Activated CD8-positive, alpha-beta T cell treated with anti-CD3 and anti-CD28 coated beads for 36 hours (primary cell): ENCODE results near the gene SLC45A3. TPM values are rescaled to one million over a fixed set of nuclear protein-coding genes. Genes with fewer than 3 reads are reported as not detected.

Source experiments
- ATAC-seq: fragments of 200-7000 bp; cut with Tn5 transposase; one replicate; pipeline ENCODE4 v1.10.0; 2021; ENCODE audit warnings: mild to moderate bottlenecking, moderate library complexity
- CTCF ChIA-PET: fragments of 350-600 bp; sonication (Branson Sonifier 250); formaldehyde crosslinking; loops from one replicate; lab custom pipeline; 2021; ENCODE audit warnings: antibody characterized with exemption; lab: Charles Lee
- POLR2A ChIA-PET: fragments of 350-600 bp; sonication (Branson Sonifier 250); formaldehyde crosslinking; loops from one replicate; lab custom pipeline; 2021; ENCODE audit warnings: antibody characterized with exemption; lab: Charles Lee
- DNase-seq: peaks from one replicate; pipeline ENCODE4 v3.0.0-alpha.2; 2020
- H3K27ac Mint-ChIP-seq: one replicate; pipeline ENCODE4 v1.8.0; 2021; ENCODE audit warnings: mild to moderate bottlenecking, mixed read lengths
- H3K27me3 Mint-ChIP-seq: one replicate; pipeline ENCODE4 v1.8.0; 2021; ENCODE audit warnings: mixed read lengths
- H3K36me3 Mint-ChIP-seq: one replicate; pipeline ENCODE4 v1.8.0; 2021; ENCODE audit warnings: low read depth, mixed read lengths
- H3K4me1 Mint-ChIP-seq: one replicate; pipeline ENCODE4 v1.8.0; 2021; ENCODE audit warnings: low read depth, mixed read lengths
- H3K4me3 Mint-ChIP-seq: one replicate; pipeline ENCODE4 v1.8.0; 2021; ENCODE audit warnings: mild to moderate bottlenecking, moderate library complexity, mixed read lengths
- H3K9me3 Mint-ChIP-seq: one replicate; pipeline ENCODE4 v1.8.0; 2021; ENCODE audit warnings: mixed read lengths
- CTCF ChIP-seq: fragments of 200-600 bp; IDR thresholded peaks from one replicate; pipeline ENCODE4 v1.8.0; 2022; ENCODE audit warnings: antibody characterized with exemption, mild to moderate bottlenecking
- intact Hi-C: fragments of 100-400 bp; cut with micrococcal nuclease; formaldehyde crosslinking; loops from one replicate; pipeline ENCODE4 v1.10.0; 2022
- total RNA-seq, 2 experiments: library from RNA; stranded (reverse); gene quantifications; one replicate each; pipeline ENCODE4 v1.2.3, GENCODE V29; 2021

The SLC45A3 gene
- total RNA-seq, 2 experiments from 2014 or later: 0.38 to 0.65 TPM

- intact Hi-C loops: no loop called here
- DNase-seq (no peak), ATAC-seq (no peak)
- ChIA-PET POLR2A (interaction anchor here (0.5 kb wide), 1 partner anchor 1197 kb away, joined by 3 read pairs; no protein-coding TSS in a partner anchor), CTCF (interaction anchor here (1.6 kb wide), 1 partner anchor 285 kb away, joined by 5 read pairs; no protein-coding TSS in a partner anchor)
- TF ChIP-seq CTCF: no peak
- H3K27me3 Mint-ChIP-seq: peaks cover 13% of the 10 kb centered on the region
- H3K27ac Mint-ChIP-seq: no peak overlapping the region
- no peak overlapping the region for H3K4me3 Mint-ChIP-seq
- H3K36me3 Mint-ChIP-seq: no peaks in the 10 kb centered on the region
- no peaks in the 10 kb centered on the region for H3K4me1 Mint-ChIP-seq
- H3K9me3 Mint-ChIP-seq: no peaks in the 10 kb centered on the region
Observed at GRCh38 chr1:205692423-205692822, 12.1 kb upstream of the SLC45A3 start.

DNA sequence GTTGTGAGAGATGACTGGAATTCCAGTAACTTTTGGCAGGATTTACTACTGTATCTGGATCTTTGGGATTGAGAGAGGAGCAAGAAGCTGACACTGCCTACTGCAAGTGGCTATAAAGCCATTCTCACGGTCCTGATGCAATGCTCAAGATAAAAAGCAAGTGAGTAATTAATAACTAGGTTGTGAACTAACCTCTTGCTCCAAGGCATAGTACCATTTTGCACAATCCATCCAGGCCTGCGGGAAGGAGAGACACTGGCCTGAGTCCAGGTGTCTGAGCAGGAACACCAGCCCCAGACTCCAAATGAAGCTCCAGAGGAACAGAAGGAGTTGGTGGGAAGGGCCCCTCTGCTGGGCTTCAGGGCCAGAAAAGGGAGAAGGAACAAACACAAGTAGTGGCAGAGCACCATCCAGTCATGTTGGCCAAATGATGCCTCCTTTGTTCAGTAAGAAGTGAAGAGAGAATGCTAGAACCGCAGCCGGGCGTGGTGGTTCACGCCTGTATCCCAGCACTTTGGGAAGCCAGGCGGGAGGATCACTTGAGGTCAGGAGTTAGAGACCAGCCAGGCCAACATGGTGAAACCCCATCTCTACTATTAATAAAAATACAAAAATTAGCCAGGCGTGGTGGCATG is 9.9 kb upstream of the SLC45A3 start:
- H3K36me3 Mint-ChIP-seq: no peaks in the 10 kb centered on the region
- no peak for TF ChIP-seq CTCF
- H3K27ac Mint-ChIP-seq: no peak overlapping the region
- no peak overlapping the region for H3K4me3 Mint-ChIP-seq
- ChIA-PET CTCF (interaction anchor here (0.7 to 4.2 kb wide), 3 partner anchors 17 to 166 kb away, joined by 3 to 22 read pairs (median 7); no protein-coding TSS in a partner anchor), POLR2A (interaction anchor here (1.3 kb wide), 1 partner anchor 84 kb away, joined by 3 read pairs; no protein-coding TSS in a partner anchor)
- H3K27me3 Mint-ChIP-seq: peaks cover 11% of the 10 kb centered on the region
- DNase-seq (no peak), ATAC-seq (no peak)
- H3K9me3 Mint-ChIP-seq: no peaks in the 10 kb centered on the region
- H3K4me1 Mint-ChIP-seq: no peaks in the 10 kb centered on the region
- intact Hi-C loops: no loop called here

DNA sequence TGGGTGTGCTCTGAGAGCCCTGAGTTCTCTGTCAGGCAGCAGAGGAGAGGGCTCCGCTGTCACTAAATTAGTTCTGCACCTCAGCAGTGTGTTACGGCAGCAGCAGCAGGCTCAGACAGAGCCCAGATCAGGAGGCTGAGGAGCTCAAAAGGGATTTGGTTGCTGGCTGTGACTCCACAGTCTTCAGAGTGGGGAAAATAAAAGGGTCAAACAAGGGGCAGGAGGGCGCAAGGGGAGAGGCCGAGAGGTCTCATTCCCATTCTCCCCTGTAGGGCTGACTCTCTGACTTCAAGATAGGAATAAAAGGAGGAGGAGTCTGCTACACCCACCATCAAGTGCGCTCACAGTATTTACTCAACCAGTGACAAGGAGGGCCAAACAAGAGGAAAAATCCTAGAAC is 9.2 kb upstream of the SLC45A3 start:
- DNase-seq: no peak
- ATAC-seq: no peak
- H3K4me1 Mint-ChIP-seq: no peaks in the 10 kb centered on the region
- intact Hi-C loops: no loop called here
- ChIA-PET POLR2A (no interaction called here), CTCF (interaction anchor here (2.2 to 4.2 kb wide), 3 partner anchors 31 to 166 kb away, joined by 7 to 22 read pairs (median 8); no protein-coding TSS in a partner anchor)
- peaks cover 11% of the 10 kb centered on the region for H3K27me3 Mint-ChIP-seq
- H3K27ac Mint-ChIP-seq: no peak overlapping the region
- H3K36me3 Mint-ChIP-seq: no peaks in the 10 kb centered on the region
- H3K4me3 Mint-ChIP-seq: no peak overlapping the region
- TF ChIP-seq CTCF: no peak
- no peaks in the 10 kb centered on the region for H3K9me3 Mint-ChIP-seq

DNA sequence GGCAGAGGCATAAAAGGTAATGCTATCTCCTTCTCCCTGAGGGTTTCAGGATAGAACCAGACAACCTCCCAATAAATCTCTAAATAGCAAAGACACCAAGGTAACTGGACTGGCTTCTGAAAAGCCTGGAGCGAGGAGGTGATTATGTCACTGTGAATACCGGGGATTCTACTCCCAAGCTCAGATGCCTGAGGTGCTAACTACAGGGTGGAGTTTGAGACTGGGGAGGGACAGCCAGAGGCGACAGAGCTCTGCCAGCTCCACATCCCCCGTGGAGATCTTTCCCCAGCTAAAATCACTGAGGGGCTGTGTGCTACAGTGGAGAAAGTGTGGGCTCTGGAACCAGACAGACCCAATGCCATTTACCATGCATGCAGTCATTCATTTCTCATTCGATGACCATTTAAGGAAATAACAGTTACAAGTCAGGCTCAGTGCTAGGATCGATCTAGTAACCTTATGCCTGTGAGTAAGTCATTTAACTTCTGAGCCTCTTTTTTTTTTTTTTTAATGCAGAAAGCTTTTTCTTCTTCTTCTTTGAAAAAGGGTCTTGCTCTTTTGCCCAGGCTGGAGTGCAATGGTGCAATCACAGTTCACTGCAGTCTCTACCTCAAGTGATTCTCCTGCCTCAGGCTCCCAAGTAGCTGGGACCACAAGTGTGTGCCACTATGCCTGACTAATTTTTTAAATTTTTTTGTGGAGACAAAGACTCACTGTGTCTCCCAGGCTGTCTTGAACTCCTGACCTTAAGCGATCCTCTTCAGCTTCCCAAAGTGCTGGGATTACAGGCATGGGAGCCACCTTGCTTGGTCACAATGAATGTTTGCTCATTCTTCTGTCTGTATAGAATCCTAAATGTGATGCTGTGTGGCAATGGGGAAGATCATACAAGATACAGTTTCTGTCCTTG is 8.1 kb upstream of the SLC45A3 start:
- ChIA-PET POLR2A (interaction anchor here (0.6 to 1.4 kb wide), 2 partner anchors 9 to 18 kb away, joined by 3 read pairs; no protein-coding TSS in a partner anchor), CTCF (interaction anchor here (0.7 to 4.2 kb wide), 6 partner anchors 11 to 165 kb away, joined by 3 to 22 read pairs (median 8); no protein-coding TSS in a partner anchor)
- intact Hi-C loops: no loop called here
- DNase-seq (no peak), ATAC-seq (no peak)
- Mint-ChIP-seq H3K4me1 (no peaks in the 10 kb centered on the region), H3K9me3 (no peaks in the 10 kb centered on the region), H3K4me3 (no peak overlapping the region), H3K27me3 (peaks cover 11% of the 10 kb centered on the region), H3K36me3 (no peaks in the 10 kb centered on the region), H3K27ac (no peak overlapping the region)
- TF ChIP-seq CTCF: no peak
